Astrocyte (in vitro differentiated cells and primary cell): ENCODE data around the gene HOXB6. TPM values are rescaled to one million over a fixed set of nuclear protein-coding genes. Genes with fewer than 3 reads are reported as not detected.

Experiments
- DNase-seq: peaks from one replicate; pipeline ENCODE4 v3.0.0-alpha.2; 2010; ENCODE audit warnings: low read depth
- FAIRE-seq: peaks from 2 replicates; lab custom pipeline; 2011; peaks lifted over from hg19 to GRCh38; lab: Jason Lieb, UNC
- H2AFZ ChIP-seq: 2 replicates; pipeline ENCODE4 v1.6.0; 2012; ENCODE audit warnings: low read depth, low read length, inconsistent platforms
- H3K27ac ChIP-seq: 2 replicates; pipeline ENCODE4 v1.5.1; 2011; ENCODE audit warnings: low read depth, low read length, inconsistent platforms
- H3K27me3 ChIP-seq: 2 replicates; pipeline ENCODE4 v1.6.0; 2011; ENCODE audit warnings: low read length, inconsistent platforms; ENCODE audit not compliant: insufficient read depth
- H3K36me3 ChIP-seq: 2 replicates; pipeline ENCODE4 v1.5.1; 2011; ENCODE audit warnings: low read length, inconsistent platforms; ENCODE audit not compliant: insufficient read depth
- H3K4me1 ChIP-seq: 2 replicates; pipeline ENCODE4 v1.5.1; 2011; ENCODE audit warnings: low read length, inconsistent platforms; ENCODE audit not compliant: insufficient read depth
- H3K4me2 ChIP-seq: 2 replicates; pipeline ENCODE4 v1.6.0; 2012; ENCODE audit warnings: low read length, inconsistent platforms
- H3K4me3 ChIP-seq: 2 replicates; pipeline ENCODE4 v1.5.1; 2011; ENCODE audit warnings: low read depth, mild to moderate bottlenecking, low read length, inconsistent platforms; ENCODE audit not compliant: insufficient read depth
- H3K79me2 ChIP-seq: 2 replicates; pipeline ENCODE4 v1.6.0; 2012; ENCODE audit warnings: mild to moderate bottlenecking, low read length, inconsistent platforms; ENCODE audit not compliant: insufficient read depth
- H3K9ac ChIP-seq: 2 replicates; pipeline ENCODE4 v1.6.0; 2012; ENCODE audit warnings: mild to moderate bottlenecking, low read length, inconsistent platforms
- H3K9me3 ChIP-seq: 2 replicates; pipeline ENCODE4 v1.5.1; 2012; ENCODE audit warnings: low read depth, mild to moderate bottlenecking, low read length, inconsistent platforms; ENCODE audit not compliant: insufficient read depth
- H4K20me1 ChIP-seq: 2 replicates; pipeline ENCODE4 v1.6.0; 2012; ENCODE audit warnings: low read length, inconsistent platforms; ENCODE audit not compliant: insufficient read depth
- H3K27ac Mint-ChIP-seq: one replicate; pipeline ENCODE4 v1.8.0; 2021; ENCODE audit warnings: mild to moderate bottlenecking, mixed read lengths; ENCODE audit not compliant: unreplicated experiment
- H3K27me3 Mint-ChIP-seq: one replicate; pipeline ENCODE4 v1.8.0; 2021; ENCODE audit warnings: low read depth, mixed read lengths; ENCODE audit not compliant: unreplicated experiment
- H3K36me3 Mint-ChIP-seq: one replicate; pipeline ENCODE4 v1.8.0; 2021; ENCODE audit warnings: low read depth, mixed read lengths; ENCODE audit not compliant: unreplicated experiment
- H3K4me1 Mint-ChIP-seq: one replicate; pipeline ENCODE4 v1.8.0; 2021; ENCODE audit warnings: low read depth, mixed read lengths; ENCODE audit not compliant: unreplicated experiment
- H3K4me3 Mint-ChIP-seq: one replicate; pipeline ENCODE4 v1.8.0; 2021; ENCODE audit warnings: mild to moderate bottlenecking, moderate library complexity, mixed read lengths; ENCODE audit not compliant: unreplicated experiment
- H3K9me3 Mint-ChIP-seq: one replicate; pipeline ENCODE4 v1.8.0; 2021; ENCODE audit warnings: mild to moderate bottlenecking, mixed read lengths; ENCODE audit not compliant: unreplicated experiment
- CTCF ChIP-seq: IDR thresholded peaks from 2 replicates; pipeline ENCODE4 v1.5.1; 2011; ENCODE audit warnings: low read depth, mild to moderate bottlenecking, inconsistent platforms, low read length, moderate library complexity; ENCODE audit not compliant: insufficient read depth
- EZH2 ChIP-seq: IDR thresholded peaks from 2 replicates; pipeline ENCODE4 v1.6.1; 2012; ENCODE audit warnings: mild to moderate bottlenecking, low read length, inconsistent platforms; ENCODE audit not compliant: insufficient read depth
- total RNA-seq: library from RNA; stranded (reverse); gene quantifications from 2 replicates; pipeline ENCODE4 v1.2.1, GENCODE V29; 2021

HOXB6 gene
- total RNA-seq, 1 donor from 2014 or later = not detected

- Histone ChIP-seq H3K4me2 (no peak overlapping the region), H3K79me2 (no peaks in the 10 kb centered on the region), H3K4me1 (peaks cover 4% of the 10 kb centered on the region), H3K27ac (no peak overlapping the region), H3K27me3 (peaks cover 98% of the 10 kb centered on the region), H3K9ac (no peak overlapping the region), H4K20me1 (peaks cover 25% of the 10 kb centered on the region), H3K4me3 (no peak overlapping the region), H3K9me3 (peaks cover 8% of the 10 kb centered on the region), H2AFZ (no peak overlapping the region), H3K36me3 (no peaks in the 10 kb centered on the region)
- Mint-ChIP-seq H3K4me3 (peak overlapping the region; percentile 62), H3K27me3 (peaks cover 93% of the 10 kb centered on the region), H3K9me3 (peaks cover 19% of the 10 kb centered on the region), H3K36me3 (peaks cover 4% of the 10 kb centered on the region), H3K4me1 (peaks cover 2% of the 10 kb centered on the region), H3K27ac (no peak overlapping the region)
- DNase-seq (no peak), FAIRE-seq (no peak)
- TF ChIP-seq CTCF (no peak), EZH2 (no peak)
Observed at GRCh38 chr17:48620461-48621139, 15.8 kb upstream of the HOXB6 start.

- Mint-ChIP-seq H3K27ac (no peak overlapping the region), H3K9me3 (peaks cover 23% of the 10 kb centered on the region), H3K4me3 (no peak overlapping the region), H3K36me3 (peaks cover 4% of the 10 kb centered on the region), H3K27me3 (peaks cover 95% of the 10 kb centered on the region), H3K4me1 (peaks cover 2% of the 10 kb centered on the region)
- no peak overlapping the region for H3K4me2 ChIP-seq
- no peaks in the 10 kb centered on the region for H3K4me1 ChIP-seq
- H3K27ac ChIP-seq = no peak overlapping the region
- peaks cover 8% of the 10 kb centered on the region for H3K9me3 ChIP-seq
- DNase-seq (no peak), FAIRE-seq (no peak)
- no peak overlapping the region for H3K4me3 ChIP-seq
- TF ChIP-seq EZH2 (peak; percentile 89), CTCF (no peak)
- no peak overlapping the region for H2AFZ ChIP-seq
- H3K27me3 ChIP-seq = peaks cover 98% of the 10 kb centered on the region
- no peaks in the 10 kb centered on the region for H3K79me2 ChIP-seq
- no peak overlapping the region for H3K9ac ChIP-seq
- H4K20me1 ChIP-seq = peaks cover 29% of the 10 kb centered on the region
- H3K36me3 ChIP-seq = no peaks in the 10 kb centered on the region
Observed at GRCh38 chr17:48619826-48620449, 15.2 kb upstream of the HOXB6 start.
